ENCODE measurements around the gene PPP1R12A.

DNA sequence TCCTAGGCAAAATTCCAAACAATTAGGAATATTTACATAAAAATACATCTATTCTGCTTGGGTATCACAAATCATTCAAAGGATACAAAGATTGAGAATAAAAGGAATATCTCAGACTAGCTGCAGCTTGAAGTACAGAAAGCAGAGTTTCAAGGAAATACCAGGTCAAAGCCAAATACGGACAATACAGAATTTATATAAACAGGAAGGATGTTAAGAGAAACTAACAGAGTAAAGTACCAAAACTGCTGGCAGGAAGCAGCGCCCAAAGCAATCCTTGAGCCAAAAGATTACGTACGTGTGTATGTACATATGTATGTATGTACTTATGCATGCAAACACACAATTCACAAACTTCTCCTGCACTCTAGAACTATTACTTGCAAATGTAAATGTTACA, 86.6 kb downstream of the PPP1R12A start:
- TF ChIP-seq ZFX (IDR thresholded peaks at IDR 0.05): no peak
- TF ChIP-seq, protein P1, sequence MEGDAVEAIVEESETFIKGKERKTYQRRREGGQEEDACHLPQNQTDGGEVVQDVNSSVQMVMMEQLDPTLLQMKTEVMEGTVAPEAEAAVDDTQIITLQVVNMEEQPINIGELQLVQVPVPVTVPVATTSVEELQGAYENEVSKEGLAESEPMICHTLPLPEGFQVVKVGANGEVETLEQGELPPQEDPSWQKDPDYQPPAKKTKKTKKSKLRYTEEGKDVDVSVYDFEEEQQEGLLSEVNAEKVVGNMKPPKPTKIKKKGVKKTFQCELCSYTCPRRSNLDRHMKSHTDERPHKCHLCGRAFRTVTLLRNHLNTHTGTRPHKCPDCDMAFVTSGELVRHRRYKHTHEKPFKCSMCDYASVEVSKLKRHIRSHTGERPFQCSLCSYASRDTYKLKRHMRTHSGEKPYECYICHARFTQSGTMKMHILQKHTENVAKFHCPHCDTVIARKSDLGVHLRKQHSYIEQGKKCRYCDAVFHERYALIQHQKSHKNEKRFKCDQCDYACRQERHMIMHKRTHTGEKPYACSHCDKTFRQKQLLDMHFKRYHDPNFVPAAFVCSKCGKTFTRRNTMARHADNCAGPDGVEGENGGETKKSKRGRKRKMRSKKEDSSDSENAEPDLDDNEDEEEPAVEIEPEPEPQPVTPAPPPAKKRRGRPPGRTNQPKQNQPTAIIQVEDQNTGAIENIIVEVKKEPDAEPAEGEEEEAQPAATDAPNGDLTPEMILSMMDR (conservative IDR thresholded peaks at IDR 0.05): no peak

All from C4-2B (cell line).